H1 (cell line): Measurements from ENCODE around the gene ZDHHC22. TPM values are rescaled to one million over a fixed set of nuclear protein-coding genes. Genes with fewer than 3 reads are reported as not detected.

Experiments used
- BRCA1 ChIP-seq: IDR thresholded peaks from 2 replicates; pipeline ENCODE4 v1.6.1; 2012; ENCODE audit warnings: low read depth, low read length, improper control_type of control experiment
- EGR1 ChIP-seq: IDR thresholded peaks from 2 replicates; pipeline ENCODE4 v1.6.1; 2011; ENCODE audit warnings: low read depth, low read length, borderline replicate concordance
- MAFK ChIP-seq: IDR thresholded peaks from 2 replicates; pipeline ENCODE4 v1.6.1; 2012; ENCODE audit warnings: low read depth, mild to moderate bottlenecking, improper control_type of control experiment, low read length
- PHF8 ChIP-seq: fragments of 200-600 bp; sonication (generic); conservative IDR thresholded peaks from 2 replicates; pipeline ENCODE4 v1.7.1; 2012; ENCODE audit warnings: low read depth, mild to moderate bottlenecking, inconsistent platforms, low read length, moderate library complexity
- SUZ12 ChIP-seq: fragments of 200-600 bp; sonication (generic); IDR thresholded peaks from 2 replicates; pipeline ENCODE4 v1.6.1; 2012; ENCODE audit warnings: mild to moderate bottlenecking, inconsistent platforms, low read length, moderate library complexity, mixed read lengths
- polyA plus RNA-seq, 7 experiments: library from polyadenylated mRNA; depleted of rRNA in 3 of 7; stranded (reverse) in 5 of 7; unstranded in 2 of 7; fragments of >200 nt in 5 of 7; fragments of 200-250 nt in 2 of 7; gene quantifications; 1 replicate in 5 of 7; 2 replicates in 1 of 7; 4 replicates in 1 of 7; pipeline versions ENCODE4 v1.2.1 to v1.2.3, GENCODE V29; 2011 to 2013; ENCODE audit warnings: missing spikeins in 2 of 7, mixed read lengths in 2 of 7
- total RNA-seq: library from RNA; stranded (reverse); fragmentation: NEBNext Ultra II Directional; extraction: Animal tissue kit (Norgen Biotek cat#: 25700); gene quantifications from 2 replicates; pipeline ENCODE4 v1.2.1, GENCODE V29; 2021

The ZDHHC22 gene
- total and polyA plus RNA-seq, 2 of the 8 experiments (the other 6 are each of a cell fraction or from before 2014, with no cell fraction given): 23.8 to 55.2 TPM

- TF ChIP-seq PHF8: no peak
- no peak for TF ChIP-seq BRCA1
- no peak for TF ChIP-seq MAFK
- no peak for TF ChIP-seq EGR1
- no peak for TF ChIP-seq SUZ12
Measured at GRCh38 chr14:77128414-77128891, 13.1 kb downstream of the ZDHHC22 start (continued).
